ENCODE data around the gene KBTBD12.

The KBTBD12 gene

DNA sequence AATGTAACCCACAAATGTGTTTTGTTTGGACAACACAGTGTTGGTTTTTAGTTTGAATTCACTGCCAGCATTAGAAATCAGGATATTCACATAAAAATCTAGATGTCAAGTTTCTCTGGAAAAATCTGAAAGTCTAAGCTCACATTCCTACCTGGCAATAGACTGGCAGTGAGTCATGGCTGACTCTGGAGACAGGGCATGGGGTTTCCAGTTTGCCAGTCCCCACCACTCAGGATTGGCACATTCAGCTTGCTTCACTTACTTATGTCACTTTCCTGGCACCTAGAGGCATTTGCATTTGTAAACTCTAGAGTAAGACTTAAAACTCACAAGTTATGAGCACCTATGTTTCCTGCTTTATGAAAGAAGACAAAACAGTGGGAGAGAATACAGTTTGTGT is 118.1 kb downstream of the KBTBD12 start:
- H3K36me3 ChIP-seq (ENCODE audit: insufficient read depth): no peaks in the 10 kb centered on the region
- no peak overlapping the region for H2AFZ ChIP-seq (ENCODE audit: low read depth)
- no peak overlapping the region for H3K4me3 ChIP-seq (IDR thresholded peaks at IDR 0.05; ENCODE audit: insufficient read depth, low read depth, low read length)

DNA sequence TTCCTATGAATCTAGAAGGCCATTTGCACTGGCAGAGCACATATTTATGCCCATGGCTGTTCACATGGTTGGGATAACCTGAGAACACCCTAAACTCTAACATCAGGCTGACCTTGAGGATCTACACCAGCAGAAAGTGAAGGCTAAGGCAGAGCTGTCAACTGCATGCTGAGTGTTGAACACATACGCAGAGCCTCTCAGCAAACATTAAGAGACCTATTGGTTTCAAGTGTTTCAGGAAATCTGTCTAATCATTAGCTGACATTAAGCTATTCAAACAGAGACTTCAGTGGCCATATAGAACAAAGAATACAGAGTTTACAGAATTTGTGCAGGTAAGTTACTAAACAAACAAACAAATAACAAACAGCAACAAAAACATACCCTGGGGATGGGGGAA is 121.1 kb downstream of the KBTBD12 start:
- Histone ChIP-seq H3K4me3 (IDR thresholded peaks at IDR 0.05; ENCODE audit: insufficient read depth, low read depth, low read length) (no peak overlapping the region), H3K4me1 (ENCODE audit: low read depth, poor library complexity, severe bottlenecking) (no peaks in the 10 kb centered on the region), H2AFZ (ENCODE audit: low read depth) (no peak overlapping the region), H3K79me2 (ENCODE audit: insufficient read depth, low read depth) (no peaks in the 10 kb centered on the region), H3K27me3 (ENCODE audit: insufficient read depth, low read depth) (no peaks in the 10 kb centered on the region), H3K36me3 (ENCODE audit: insufficient read depth) (no peaks in the 10 kb centered on the region), H3K9ac (no peak overlapping the region), H4K20me1 (ENCODE audit: insufficient read depth) (no peaks in the 10 kb centered on the region), H3K4me2 (no peak overlapping the region), H3K27ac (no peak overlapping the region)
- TF ChIP-seq, protein P1, sequence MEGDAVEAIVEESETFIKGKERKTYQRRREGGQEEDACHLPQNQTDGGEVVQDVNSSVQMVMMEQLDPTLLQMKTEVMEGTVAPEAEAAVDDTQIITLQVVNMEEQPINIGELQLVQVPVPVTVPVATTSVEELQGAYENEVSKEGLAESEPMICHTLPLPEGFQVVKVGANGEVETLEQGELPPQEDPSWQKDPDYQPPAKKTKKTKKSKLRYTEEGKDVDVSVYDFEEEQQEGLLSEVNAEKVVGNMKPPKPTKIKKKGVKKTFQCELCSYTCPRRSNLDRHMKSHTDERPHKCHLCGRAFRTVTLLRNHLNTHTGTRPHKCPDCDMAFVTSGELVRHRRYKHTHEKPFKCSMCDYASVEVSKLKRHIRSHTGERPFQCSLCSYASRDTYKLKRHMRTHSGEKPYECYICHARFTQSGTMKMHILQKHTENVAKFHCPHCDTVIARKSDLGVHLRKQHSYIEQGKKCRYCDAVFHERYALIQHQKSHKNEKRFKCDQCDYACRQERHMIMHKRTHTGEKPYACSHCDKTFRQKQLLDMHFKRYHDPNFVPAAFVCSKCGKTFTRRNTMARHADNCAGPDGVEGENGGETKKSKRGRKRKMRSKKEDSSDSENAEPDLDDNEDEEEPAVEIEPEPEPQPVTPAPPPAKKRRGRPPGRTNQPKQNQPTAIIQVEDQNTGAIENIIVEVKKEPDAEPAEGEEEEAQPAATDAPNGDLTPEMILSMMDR (conservative IDR thresholded peaks at IDR 0.05; ENCODE audit: low read depth, low read length): no peak

More for the DNA sequence above, 118.1 kb downstream of the KBTBD12 start:
- H3K4me1 ChIP-seq (ENCODE audit: low read depth, poor library complexity, severe bottlenecking): no peaks in the 10 kb centered on the region
- no peak overlapping the region for H3K4me2 ChIP-seq
- TF ChIP-seq, protein P1 (conservative IDR thresholded peaks at IDR 0.05; ENCODE audit: low read depth, low read length): no peak
- H3K79me2 ChIP-seq (ENCODE audit: insufficient read depth, low read depth): no peaks in the 10 kb centered on the region
- H3K27me3 ChIP-seq (ENCODE audit: insufficient read depth, low read depth): no peaks in the 10 kb centered on the region
- no peak overlapping the region for H3K27ac ChIP-seq
- H4K20me1 ChIP-seq (ENCODE audit: insufficient read depth): no peaks in the 10 kb centered on the region
- no peak overlapping the region for H3K9ac ChIP-seq
